ENCODE measurements around the gene TRAPPC6A. TPM values are rescaled to one million over a fixed set of nuclear protein-coding genes. Genes with fewer than 3 reads are reported as not detected.

Gene TRAPPC6A
- total RNA-seq, 1 donor from 2014 or later = 18.4 TPM

DNA sequence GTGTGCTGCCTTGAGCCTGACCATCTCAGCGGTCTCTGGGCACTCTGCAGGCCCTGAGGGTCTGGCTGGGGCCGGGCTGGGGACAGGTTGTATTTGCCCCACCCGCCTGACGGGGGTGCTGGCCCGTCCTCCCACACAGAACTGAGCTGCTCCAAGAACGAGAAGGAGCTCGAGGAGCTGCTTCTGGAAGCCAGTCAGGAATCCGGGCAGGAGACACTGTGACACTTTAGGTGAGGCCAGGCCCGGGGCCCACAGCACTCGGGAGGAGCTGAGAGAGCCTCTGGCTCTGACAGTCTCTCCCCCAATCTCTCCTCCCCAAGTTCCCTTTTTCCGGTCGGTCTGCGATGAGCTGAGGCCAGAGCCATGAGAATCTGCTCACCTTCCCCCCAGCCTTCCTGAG is 31.8 kb downstream of the TRAPPC6A start:
- no peaks in the 10 kb centered on the region for H3K36me3 Mint-ChIP-seq (ENCODE audit: low read depth)
- no peak overlapping the region for H3K4me3 Mint-ChIP-seq
- DNase-seq (ENCODE audit: low spot score) = no peak
- intact Hi-C loops (cut with micrococcal nuclease) = no loop called here
- H3K27me3 Mint-ChIP-seq (ENCODE audit: insufficient read depth) = peaks cover under 1% of the 10 kb centered on the region
- H3K9me3 Mint-ChIP-seq = no peaks in the 10 kb centered on the region
- peaks cover 4% of the 10 kb centered on the region for H3K4me1 Mint-ChIP-seq (ENCODE audit: low read depth)
- no peak overlapping the region for H3K27ac Mint-ChIP-seq

DNA sequence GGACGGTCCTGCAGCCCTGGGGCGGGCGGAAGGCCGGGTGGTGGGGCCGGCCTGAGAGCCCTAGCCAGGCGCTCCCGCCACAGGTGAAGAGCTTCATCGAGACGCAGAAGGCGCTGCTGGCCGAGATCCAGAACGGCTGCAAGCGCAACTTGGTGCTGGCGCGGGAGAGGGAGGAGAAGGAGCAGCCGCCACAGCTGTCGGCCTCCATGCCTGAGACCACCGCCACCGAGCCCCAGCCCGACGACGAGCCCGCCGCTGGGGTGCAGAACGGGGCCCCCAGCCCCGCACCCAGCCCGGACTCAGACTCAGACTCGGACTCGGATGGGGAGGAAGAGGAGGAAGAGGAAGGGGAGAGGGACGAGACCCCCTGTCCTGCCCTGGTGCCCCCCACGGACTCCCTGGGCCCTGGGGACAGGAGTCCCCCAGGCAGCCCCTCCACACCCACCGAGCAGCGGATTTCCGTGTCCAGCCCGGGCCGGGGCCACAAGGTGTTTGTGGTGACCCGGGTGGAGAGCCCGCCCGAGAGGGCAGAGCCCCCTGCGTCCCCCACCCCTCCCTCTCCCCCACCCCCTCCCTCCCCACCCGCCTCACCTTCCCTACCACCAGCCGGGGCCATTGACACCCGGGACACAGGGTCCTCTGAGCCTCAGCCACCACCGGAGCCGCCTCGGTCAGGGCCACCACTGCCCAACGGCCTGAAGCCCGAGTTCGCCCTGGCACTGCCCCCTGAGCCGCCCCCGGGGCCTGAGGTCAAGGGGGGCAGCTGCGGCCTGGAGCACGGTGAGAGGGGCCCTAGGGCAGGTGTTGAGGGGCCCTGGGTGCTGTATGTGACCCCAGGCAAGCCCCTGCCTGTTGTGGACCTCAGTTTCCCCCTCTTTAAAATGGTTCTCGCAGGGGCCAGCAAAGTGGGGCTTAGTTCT is 32.5 kb downstream of the TRAPPC6A start:
- intact Hi-C loops (cut with micrococcal nuclease) = no loop called here
- no peak overlapping the region for H3K27ac Mint-ChIP-seq
- H3K4me1 Mint-ChIP-seq (ENCODE audit: low read depth) = peaks cover 4% of the 10 kb centered on the region
- H3K36me3 Mint-ChIP-seq (ENCODE audit: low read depth) = no peaks in the 10 kb centered on the region
- H3K4me3 Mint-ChIP-seq = no peak overlapping the region
- H3K27me3 Mint-ChIP-seq (ENCODE audit: insufficient read depth) = no peaks in the 10 kb centered on the region
- no peak for DNase-seq (ENCODE audit: low spot score)
- no peaks in the 10 kb centered on the region for H3K9me3 Mint-ChIP-seq

- intact Hi-C loops (cut with micrococcal nuclease) = no loop called here
- Mint-ChIP-seq H3K4me3 (no peak overlapping the region), H3K9me3 (no peaks in the 10 kb centered on the region), H3K4me1 (ENCODE audit: low read depth) (peaks cover 4% of the 10 kb centered on the region), H3K27ac (no peak overlapping the region), H3K36me3 (ENCODE audit: low read depth) (no peaks in the 10 kb centered on the region), H3K27me3 (ENCODE audit: insufficient read depth) (no peaks in the 10 kb centered on the region)
- no peak for DNase-seq (ENCODE audit: low spot score)
Observed at GRCh38 chr19:45144431-45145269, 33.4 kb downstream of the TRAPPC6A start.

GRCh38 chr19:45142726-45143110 is 35.3 kb downstream of the TRAPPC6A start:
- no peak for DNase-seq (ENCODE audit: low spot score)
- Mint-ChIP-seq H3K27ac (peak overlapping the region; percentile 2), H3K4me1 (ENCODE audit: low read depth) (no peaks in the 10 kb centered on the region), H3K27me3 (ENCODE audit: insufficient read depth) (no peaks in the 10 kb centered on the region), H3K36me3 (ENCODE audit: low read depth) (no peaks in the 10 kb centered on the region), H3K4me3 (no peak overlapping the region), H3K9me3 (no peaks in the 10 kb centered on the region)
- intact Hi-C loops (cut with micrococcal nuclease) = no loop called here

DNA sequence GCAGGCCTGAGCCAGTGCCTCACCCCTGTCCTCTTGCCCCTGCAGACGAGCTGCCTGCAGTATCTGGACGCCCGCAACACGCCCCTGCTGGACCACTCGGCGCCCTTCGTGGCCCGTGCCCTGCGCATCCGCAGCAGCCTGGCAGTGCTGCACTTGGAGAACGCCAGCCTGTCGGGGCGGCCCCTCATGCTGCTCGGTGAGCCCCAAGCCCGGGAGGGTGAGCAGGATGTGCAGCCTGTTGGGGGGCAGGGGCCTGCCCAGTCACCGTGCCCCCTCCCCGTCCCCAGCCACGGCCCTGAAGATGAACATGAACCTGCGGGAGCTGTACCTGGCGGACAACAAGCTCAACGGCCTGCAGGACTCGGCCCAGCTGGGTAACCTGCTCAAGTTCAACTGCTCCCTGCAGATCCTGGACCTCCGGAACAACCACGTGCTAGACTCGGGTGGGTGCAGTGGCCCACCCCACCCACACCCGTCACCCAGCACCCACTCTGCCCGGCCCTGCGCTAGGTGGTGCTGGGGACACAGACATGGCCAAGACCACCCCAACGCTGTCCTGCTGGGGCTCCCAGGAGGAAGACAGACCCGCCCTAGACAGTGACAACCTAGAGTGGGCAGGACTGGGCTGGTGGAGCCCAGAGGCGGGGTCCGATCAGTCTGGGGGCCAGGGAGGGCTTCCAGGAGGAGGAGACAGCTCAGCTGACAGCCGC is 35.9 kb downstream of the TRAPPC6A start:
- intact Hi-C loops (cut with micrococcal nuclease) = no loop called here
- Mint-ChIP-seq H3K4me1 (ENCODE audit: low read depth) (no peaks in the 10 kb centered on the region), H3K4me3 (no peak overlapping the region), H3K36me3 (ENCODE audit: low read depth) (no peaks in the 10 kb centered on the region), H3K9me3 (no peaks in the 10 kb centered on the region), H3K27ac (no peak overlapping the region), H3K27me3 (ENCODE audit: insufficient read depth) (no peaks in the 10 kb centered on the region)
- DNase-seq (ENCODE audit: low spot score) = no peak

- Mint-ChIP-seq H3K36me3 (ENCODE audit: low read depth) (no peaks in the 10 kb centered on the region), H3K9me3 (no peaks in the 10 kb centered on the region), H3K27me3 (ENCODE audit: insufficient read depth) (no peaks in the 10 kb centered on the region), H3K27ac (no peak overlapping the region), H3K4me1 (ENCODE audit: low read depth) (no peaks in the 10 kb centered on the region), H3K4me3 (no peak overlapping the region)
- DNase-seq (ENCODE audit: low spot score) = no peak
- intact Hi-C loops (cut with micrococcal nuclease) = no loop called here
Observed at GRCh38 chr19:45141203-45141900, 36.7 kb downstream of the TRAPPC6A start.

DNA sequence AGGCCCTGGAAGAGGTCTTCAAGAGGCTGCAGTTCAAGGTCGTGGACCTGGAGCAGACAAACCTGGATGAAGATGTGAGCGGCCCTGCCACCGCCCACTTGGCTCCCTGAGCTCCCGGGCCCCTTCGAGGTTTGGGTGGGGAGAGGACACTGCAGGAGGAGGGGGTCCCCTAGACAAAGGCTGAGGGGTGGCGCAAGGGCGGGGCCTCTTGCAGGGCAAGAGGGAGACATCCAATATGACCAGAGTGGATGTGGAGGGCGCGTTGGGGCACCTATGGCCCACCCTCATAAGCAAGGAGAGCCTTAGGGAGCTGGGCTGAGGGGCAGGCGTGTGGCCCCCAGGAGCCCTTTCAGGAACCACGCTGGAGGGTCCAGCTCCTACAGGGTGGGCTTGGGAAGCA is 37.5 kb downstream of the TRAPPC6A start:
- no peak for DNase-seq (ENCODE audit: low spot score)
- H3K27me3 Mint-ChIP-seq (ENCODE audit: insufficient read depth) = no peaks in the 10 kb centered on the region
- no peak overlapping the region for H3K27ac Mint-ChIP-seq
- H3K4me3 Mint-ChIP-seq = no peak overlapping the region
- H3K4me1 Mint-ChIP-seq (ENCODE audit: low read depth) = no peaks in the 10 kb centered on the region
- no peaks in the 10 kb centered on the region for H3K36me3 Mint-ChIP-seq (ENCODE audit: low read depth)
- intact Hi-C loops (cut with micrococcal nuclease) = no loop called here
- H3K9me3 Mint-ChIP-seq = no peaks in the 10 kb centered on the region

DNA sequence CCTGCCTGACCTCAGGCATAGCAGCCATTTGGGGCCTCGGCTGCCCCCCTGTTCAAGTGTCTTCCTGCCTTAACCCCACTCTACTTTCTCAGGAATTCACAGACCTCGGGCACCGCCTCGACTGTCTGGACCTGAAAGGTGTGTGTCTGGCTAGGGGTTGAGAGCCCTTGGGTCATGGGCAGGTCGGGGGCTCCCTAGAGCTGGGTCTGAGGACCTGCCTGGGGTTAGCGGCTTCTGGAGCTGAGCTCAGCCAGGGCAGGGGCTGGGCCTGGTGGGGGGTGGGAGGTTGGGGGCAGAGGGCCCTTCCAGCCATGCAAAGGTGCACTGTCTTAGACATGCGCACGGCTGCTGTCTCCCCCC is 37.9 kb downstream of the TRAPPC6A start:
- Mint-ChIP-seq H3K9me3 (no peaks in the 10 kb centered on the region), H3K27me3 (ENCODE audit: insufficient read depth) (no peaks in the 10 kb centered on the region), H3K4me1 (ENCODE audit: low read depth) (no peaks in the 10 kb centered on the region), H3K36me3 (ENCODE audit: low read depth) (no peaks in the 10 kb centered on the region), H3K27ac (no peak overlapping the region), H3K4me3 (no peak overlapping the region)
- no peak for DNase-seq (ENCODE audit: low spot score)
- intact Hi-C loops (cut with micrococcal nuclease) = no loop called here

DNA sequence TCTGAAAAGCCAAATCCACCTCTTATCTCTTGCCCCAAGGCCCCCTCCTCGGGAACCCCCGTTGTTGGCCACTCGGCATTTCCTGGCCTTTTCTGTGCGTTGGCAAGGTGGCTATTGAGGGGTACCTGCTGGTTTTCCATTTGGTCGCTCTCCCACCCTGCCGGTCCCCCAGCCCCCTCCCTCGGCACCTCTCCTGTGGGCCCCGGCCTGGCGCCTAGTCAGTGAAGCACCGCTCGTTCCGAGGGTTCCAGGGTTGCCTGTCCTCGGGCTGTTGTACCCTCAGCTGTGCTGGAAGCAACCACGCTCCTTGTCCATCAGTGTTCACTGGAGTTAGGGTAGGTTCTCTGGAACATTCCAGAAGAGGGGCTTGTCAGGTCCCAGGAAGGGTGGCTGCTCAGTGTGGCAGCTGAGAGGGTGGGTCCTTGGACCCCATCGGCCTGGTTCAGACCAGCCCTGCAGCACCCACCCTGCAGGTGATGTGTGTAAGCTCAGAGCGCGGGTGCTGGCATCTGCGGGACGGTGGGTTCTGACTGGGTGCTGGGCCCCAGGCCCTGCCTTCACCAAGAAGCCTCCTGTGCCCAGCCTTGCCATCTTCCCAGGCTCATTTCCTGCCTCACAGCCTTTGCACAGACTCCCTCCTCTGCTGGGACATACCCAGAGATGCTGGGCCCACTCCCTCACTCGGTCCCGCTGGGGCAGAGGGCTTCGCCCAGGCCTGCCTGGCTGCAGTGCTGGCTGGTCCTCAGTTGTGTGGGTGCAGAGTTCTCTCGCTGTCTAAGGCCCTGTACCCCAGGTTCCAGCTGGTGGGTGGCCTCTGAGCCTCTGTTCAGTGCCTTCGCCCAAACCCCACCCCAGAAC is 38.5 kb downstream of the TRAPPC6A start:
- Mint-ChIP-seq H3K27ac (no peak overlapping the region), H3K9me3 (no peaks in the 10 kb centered on the region), H3K36me3 (ENCODE audit: low read depth) (no peaks in the 10 kb centered on the region), H3K27me3 (ENCODE audit: insufficient read depth) (no peaks in the 10 kb centered on the region), H3K4me1 (ENCODE audit: low read depth) (no peaks in the 10 kb centered on the region), H3K4me3 (no peak overlapping the region)
- intact Hi-C loops (cut with micrococcal nuclease) = no loop called here
- no peak for DNase-seq (ENCODE audit: low spot score)

- Mint-ChIP-seq H3K27me3 (ENCODE audit: insufficient read depth) (no peaks in the 10 kb centered on the region), H3K4me3 (no peak overlapping the region), H3K36me3 (ENCODE audit: low read depth) (no peaks in the 10 kb centered on the region), H3K27ac (no peak overlapping the region), H3K4me1 (ENCODE audit: low read depth) (no peaks in the 10 kb centered on the region), H3K9me3 (no peaks in the 10 kb centered on the region)
- intact Hi-C loops (cut with micrococcal nuclease) = no loop called here
- DNase-seq (ENCODE audit: low spot score) = no peak
Observed at GRCh38 chr19:45138303-45138751, 39.7 kb downstream of the TRAPPC6A start.

DNA sequence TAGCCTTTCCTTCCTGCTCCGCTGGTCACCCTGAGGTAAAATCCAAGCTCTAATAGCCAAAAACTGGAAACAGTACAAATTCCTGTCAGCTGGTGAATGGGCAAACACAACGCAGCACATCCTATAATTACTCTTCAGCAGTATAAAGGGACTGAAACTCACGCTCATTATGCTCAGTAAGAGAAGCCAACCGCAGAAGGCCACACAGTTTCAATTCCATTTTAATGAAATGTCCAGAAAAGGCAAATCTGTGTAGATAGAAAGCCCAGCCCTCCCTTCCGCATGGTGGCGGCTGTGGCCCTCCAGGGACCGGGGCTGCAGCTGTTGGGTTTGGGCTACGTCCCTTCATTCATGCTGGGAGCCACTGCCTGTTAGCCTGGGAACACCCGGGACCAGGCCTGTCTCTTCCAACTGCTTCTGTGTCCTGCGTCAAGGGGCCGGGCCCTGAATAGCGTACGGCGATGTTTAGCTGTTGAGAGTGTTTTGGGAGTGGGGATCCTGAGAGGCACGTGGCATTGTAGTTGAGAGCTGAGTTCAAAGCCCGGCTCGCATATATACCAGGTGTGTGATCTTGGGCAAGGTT is 40.8 kb downstream of the TRAPPC6A start:
- Mint-ChIP-seq H3K27ac (no peak overlapping the region), H3K9me3 (no peaks in the 10 kb centered on the region), H3K36me3 (ENCODE audit: low read depth) (no peaks in the 10 kb centered on the region), H3K4me1 (ENCODE audit: low read depth) (no peaks in the 10 kb centered on the region), H3K27me3 (ENCODE audit: insufficient read depth) (no peaks in the 10 kb centered on the region), H3K4me3 (no peak overlapping the region)
- intact Hi-C loops (cut with micrococcal nuclease) = no loop called here
- DNase-seq (ENCODE audit: low spot score) = no peak
